GM18507 (cell line): ENCODE measurements around the gene DSCAML1.

ENCODE experiments used
- DNase-seq: peaks from one replicate; pipeline ENCODE4 v3.0.0; 2011; ENCODE audit warnings: low read depth; ENCODE audit not compliant: insufficient read length; ENCODE audit errors: extremely low spot score
- FAIRE-seq: peaks from 2 replicates; lab custom pipeline; 2011; peaks lifted over from hg19 to GRCh38; lab: Jason Lieb, UNC

DSCAML1 gene

GRCh38 chr11:117554601-117555333, 242.2 kb downstream of the DSCAML1 start:
- no peak for DNase-seq

GRCh38 chr11:117552626-117553025, 244.4 kb downstream of the DSCAML1 start:
- DNase-seq: no peak
- no peak for FAIRE-seq

More at GRCh38 chr11:117554601-117555333, 242.2 kb downstream of the DSCAML1 start:
- FAIRE-seq: no peak

GRCh38 chr11:117551761-117552343, 245.2 kb downstream of the DSCAML1 start:
- DNase-seq: no peak
- FAIRE-seq: no peak

- FAIRE-seq (no peak), DNase-seq (no peak)
These were observed 246.6 kb downstream of the DSCAML1 start for GRCh38 chr11:117550466-117550865.

- FAIRE-seq: no peak
These were observed 247.6 kb downstream of the DSCAML1 start for GRCh38 chr11:117549417-117549816.

GRCh38 chr11:117548876-117549275, 248.1 kb downstream of the DSCAML1 start:
- DNase-seq (no peak), FAIRE-seq (no peak)

More at GRCh38 chr11:117549417-117549816, 247.6 kb downstream of the DSCAML1 start:
- DNase-seq: no peak

GRCh38 chr11:117547946-117548345, 249.1 kb downstream of the DSCAML1 start:
- DNase-seq: no peak
- no peak for FAIRE-seq

- FAIRE-seq: no peak
These were observed 249.7 kb downstream of the DSCAML1 start for GRCh38 chr11:117547195-117547850.

GRCh38 chr11:117546431-117547194, 250.4 kb downstream of the DSCAML1 start:
- FAIRE-seq (no peak), DNase-seq (no peak)

More at GRCh38 chr11:117547195-117547850, 249.7 kb downstream of the DSCAML1 start:
- DNase-seq: no peak

GRCh38 chr11:117545706-117546105, 251.3 kb downstream of the DSCAML1 start:
- FAIRE-seq (no peak), DNase-seq (no peak)

GRCh38 chr11:117544130-117544800, 252.8 kb downstream of the DSCAML1 start:
- DNase-seq (no peak), FAIRE-seq (no peak)

GRCh38 chr11:117541211-117541610, 255.8 kb downstream of the DSCAML1 start:
- FAIRE-seq (no peak), DNase-seq (no peak)

GRCh38 chr11:117538263-117539135, 258.5 kb downstream of the DSCAML1 start:
- no peak for DNase-seq
- no peak for FAIRE-seq

- DNase-seq (no peak), FAIRE-seq (no peak)
These were observed 261.1 kb downstream of the DSCAML1 start for GRCh38 chr11:117535850-117536411.

- DNase-seq: no peak
- no peak for FAIRE-seq
These were observed 261.7 kb downstream of the DSCAML1 start for GRCh38 chr11:117535201-117535849.

- DNase-seq: no peak
- FAIRE-seq: no peak
These were observed 264.4 kb downstream of the DSCAML1 start for GRCh38 chr11:117532568-117532967.

GRCh38 chr11:117529816-117530215, 267.2 kb downstream of the DSCAML1 start:
- no peak for FAIRE-seq
- no peak for DNase-seq
